Neuronal stem cell (in vitro differentiated cells): ENCODE results near the gene MYH14.

Source experiments
- DNase-seq: peaks from one replicate; pipeline ENCODE4 v3.0.0-alpha.2; 2013; ENCODE audit warnings: low spot score
- H2AFZ ChIP-seq: one replicate; pipeline ENCODE4 v1.6.1; 2013; ENCODE audit warnings: mild to moderate bottlenecking, low read length, inconsistent platforms
- H2AK5ac ChIP-seq: 2 replicates; pipeline ENCODE4 v1.6.1; 2013; ENCODE audit warnings: low read depth, mild to moderate bottlenecking, inconsistent platforms, low read length, moderate library complexity, mixed read lengths
- H2BK120ac ChIP-seq: 2 replicates; pipeline ENCODE4 v1.6.1; 2013; ENCODE audit warnings: low read depth, mild to moderate bottlenecking, inconsistent platforms, low read length, moderate library complexity, mixed read lengths
- H2BK12ac ChIP-seq: one replicate; pipeline ENCODE4 v1.6.1; 2013; ENCODE audit warnings: low read length, inconsistent platforms
- H2BK15ac ChIP-seq: 2 replicates; pipeline ENCODE4 v1.6.1; 2013; ENCODE audit warnings: mild to moderate bottlenecking, low read length, inconsistent platforms, mixed read lengths
- H2BK5ac ChIP-seq: one replicate; pipeline ENCODE4 v1.6.1; 2013; ENCODE audit warnings: inconsistent platforms, mild to moderate bottlenecking, low read length, moderate library complexity
- H3K14ac ChIP-seq: one replicate; pipeline ENCODE4 v1.6.1; 2013; ENCODE audit warnings: low read length, inconsistent platforms
- H3K18ac ChIP-seq: 2 replicates; pipeline ENCODE4 v1.6.1; 2013; ENCODE audit warnings: low read length, inconsistent platforms
- H3K23ac ChIP-seq: 2 replicates; pipeline ENCODE4 v1.6.1; 2013; ENCODE audit warnings: low read depth, mild to moderate bottlenecking, mixed read lengths, low read length, inconsistent platforms; ENCODE audit not compliant: poor library complexity
- H3K27ac ChIP-seq: replicated peaks from 3 replicates; pipeline ENCODE4 v1.5.1; 2013; ENCODE audit warnings: low read length, inconsistent platforms
- H3K27me3 ChIP-seq, 3 experiments: 2 replicates each; pipeline ENCODE4 v1.6.1; 2013; ENCODE audit warnings: low read length in 3 of 3, mild to moderate bottlenecking in 2 of 3, inconsistent platforms in 1 of 3, low read depth in 1 of 3, mixed read lengths in 1 of 3, moderate library complexity in 1 of 3; ENCODE audit not compliant: control insufficient read depth in 3 of 3, insufficient read depth in 3 of 3
- H3K36me3 ChIP-seq, 2 donors: replicated peaks in 1 of 2; 2 replicates each; pipeline ENCODE4 v1.6.1; 2013; ENCODE audit warnings: low read length in 2 of 2; ENCODE audit not compliant: control insufficient read depth in 2 of 2, insufficient read depth in 2 of 2
- H3K4ac ChIP-seq: 2 replicates; pipeline ENCODE4 v1.6.1; 2013; ENCODE audit warnings: inconsistent platforms, mild to moderate bottlenecking, low read length, moderate library complexity
- H3K4me1 ChIP-seq, 2 donors: 1 replicate in 1 of 2; 2 replicates in 1 of 2; pipeline ENCODE4 v1.6.1; 2013; ENCODE audit warnings: low read length in 2 of 2, low read depth in 1 of 2; ENCODE audit not compliant: control insufficient read depth in 2 of 2, insufficient read depth in 1 of 2
- H3K4me2 ChIP-seq: one replicate; pipeline ENCODE4 v1.6.1; 2013; ENCODE audit warnings: mild to moderate bottlenecking, low read length, inconsistent platforms; ENCODE audit not compliant: insufficient read depth, poor library complexity, severe bottlenecking
- H3K4me3 ChIP-seq, 2 donors: 2 replicates each; pipeline ENCODE4 v1.5.1; 2013; ENCODE audit warnings: low read length in 2 of 2, mild to moderate bottlenecking in 2 of 2, inconsistent platforms in 1 of 2, moderate library complexity in 1 of 2
- H3K79me1 ChIP-seq: one replicate; pipeline ENCODE4 v1.6.1; 2013; ENCODE audit warnings: low read depth, mild to moderate bottlenecking, inconsistent platforms, low read length, moderate library complexity
- H3K9ac ChIP-seq: one replicate; pipeline ENCODE4 v1.6.1; 2013; ENCODE audit warnings: mild to moderate bottlenecking, low read depth, low read length, inconsistent platforms; ENCODE audit not compliant: poor library complexity
- H3K9me3 ChIP-seq, 2 donors: replicated peaks in 1 of 2; 2 replicates each; pipeline versions ENCODE3 to v1.6.1; 2013; ENCODE audit warnings: low read length in 2 of 2, mild to moderate bottlenecking in 2 of 2, inconsistent platforms in 1 of 2, low read depth in 1 of 2, mixed read lengths in 1 of 2, moderate library complexity in 1 of 2; ENCODE audit not compliant: control insufficient read depth in 2 of 2, insufficient read depth in 1 of 2
- H4K8ac ChIP-seq: one replicate; pipeline ENCODE4 v1.6.1; 2013; ENCODE audit warnings: low read depth, mild to moderate bottlenecking, inconsistent platforms, low read length, moderate library complexity
- H4K91ac ChIP-seq: one replicate; pipeline ENCODE4 v1.6.1; 2013; ENCODE audit warnings: low read length, low read depth, mild to moderate bottlenecking, inconsistent platforms; ENCODE audit not compliant: poor library complexity
- WGBS, 2 donors: extraction: QIAGEN DNeasy Blood & Tissue Kit; methylation state at CpG; one replicate each; pipeline ENCODE4 v1.1.7; 2013; ENCODE audit warnings: missing lambda C conversion rate in 2 of 2, mixed read lengths in 1 of 2; ENCODE audit not compliant: insufficient read length in 2 of 2, insufficient replicate concordance in 1 of 2; ENCODE audit errors: extremely low coverage in 2 of 2; 5-methylcytosine and 5-hydroxymethylcytosine counted together

Gene MYH14

GRCh38 chr19:50206191-50206590 lies 2.8 kb downstream of the MYH14 start:
- Histone ChIP-seq H2BK15ac (peak overlapping the region; percentile 99), H3K4me2 (peak overlapping the region; percentile 11), H3K27me3 (peaks cover 0 to 5% (median 0%) of the 10 kb centered on the region in 3 experiments), H4K8ac (no peak overlapping the region), H2AFZ (no peak overlapping the region), H2BK120ac (no peak overlapping the region), H3K18ac (peak overlapping the region; percentile 80), H2BK12ac (peak overlapping the region; percentile 84), H3K9ac (no peak overlapping the region), H2BK5ac (peak overlapping the region; percentile 84), H2AK5ac (peak overlapping the region; percentile 64), H3K4me1 (peaks cover 0 to 11% of the 10 kb centered on the region in 2 donors), H3K14ac (peak overlapping the region; percentile 38), H3K23ac (no peak overlapping the region), H4K91ac (no peak overlapping the region), H3K27ac (no peak overlapping the region), H3K36me3 (peaks cover 0 to 2% of the 10 kb centered on the region in 2 donors), H3K4me3 (no peak overlapping the region), H3K4ac (peak overlapping the region; percentile 5), H3K9me3 (no peaks in the 10 kb centered on the region), H3K79me1 (peaks cover 4% of the 10 kb centered on the region)
- DNase-seq, result no peak
- WGBS, 2 donors, result no CpG with 5 or more reads among the region's 6 CpGs

- no CpG with 5 or more reads among the region's 2 CpGs for WGBS, 2 donors
- Histone ChIP-seq H3K4me3 (no peak overlapping the region), H4K8ac (no peak overlapping the region), H2AK5ac (no peak overlapping the region), H3K9ac (no peak overlapping the region), H3K23ac (no peak overlapping the region), H2BK5ac (no peak overlapping the region), H3K4ac (no peak overlapping the region), H2BK12ac (no peak overlapping the region), H3K79me1 (peaks cover 4% of the 10 kb centered on the region), H3K18ac (no peak overlapping the region), H3K14ac (peak overlapping the region; percentile 21), H3K27ac (no peak overlapping the region), H3K36me3 (peaks cover 0 to 2% of the 10 kb centered on the region in 2 donors), H2AFZ (no peak overlapping the region), H3K27me3 (peaks cover 0 to 5% (median 0%) of the 10 kb centered on the region in 3 experiments), H2BK15ac (no peak overlapping the region), H4K91ac (no peak overlapping the region), H3K4me1 (peaks cover 0 to 11% of the 10 kb centered on the region in 2 donors), H3K9me3 (peaks cover 0 to 4% of the 10 kb centered on the region in 2 donors), H3K4me2 (no peak overlapping the region), H2BK120ac (no peak overlapping the region)
- DNase-seq, result no peak
Observed at GRCh38 chr19:50207730-50208129, 4.3 kb downstream of the MYH14 start.

- Histone ChIP-seq H3K23ac (no peak overlapping the region), H3K4me3 (no peak overlapping the region), H3K27ac (no peak overlapping the region), H4K91ac (no peak overlapping the region), H2BK5ac (no peak overlapping the region), H4K8ac (no peak overlapping the region), H2AFZ (no peak overlapping the region), H3K36me3 (peaks cover 0 to 2% of the 10 kb centered on the region in 2 donors), H2BK15ac (no peak overlapping the region), H2BK12ac (no peak overlapping the region), H3K27me3 (peaks cover 0 to 5% (median 0%) of the 10 kb centered on the region in 3 experiments), H3K4me1 (peaks cover 0 to 9% of the 10 kb centered on the region in 2 donors), H3K9ac (no peak overlapping the region), H3K79me1 (peaks cover 4% of the 10 kb centered on the region), H3K9me3 (peaks cover 0 to 7% of the 10 kb centered on the region in 2 donors), H3K4ac (no peak overlapping the region), H2AK5ac (no peak overlapping the region), H3K18ac (no peak overlapping the region), H3K4me2 (no peak overlapping the region), H2BK120ac (no peak overlapping the region), H3K14ac (no peak overlapping the region)
- no peak for DNase-seq
- WGBS, 2 donors, result no CpG with 5 or more reads among the region's 7 CpGs
Observed at GRCh38 chr19:50209131-50209530, 5.7 kb downstream of the MYH14 start.

- peak overlapping the region; percentile 17 for H4K8ac ChIP-seq
- H3K4me3 ChIP-seq, result no peak overlapping the region
- peaks cover 4% of the 10 kb centered on the region for H3K79me1 ChIP-seq
- no peak overlapping the region for H2AFZ ChIP-seq
- no peak overlapping the region for H3K14ac ChIP-seq
- DNase-seq, result no peak
- no peak overlapping the region for H3K23ac ChIP-seq
- peaks cover 0 to 7% of the 10 kb centered on the region in 2 donors for H3K9me3 ChIP-seq
- H3K27me3 ChIP-seq, result peaks cover 0 to 2% (median 0%) of the 10 kb centered on the region in 3 experiments
- H3K18ac ChIP-seq, result no peak overlapping the region
- H2BK12ac ChIP-seq, result no peak overlapping the region
- H3K27ac ChIP-seq, result no peak overlapping the region
- H2BK120ac ChIP-seq, result no peak overlapping the region
- H2BK5ac ChIP-seq, result no peak overlapping the region
- H2BK15ac ChIP-seq, result peak overlapping the region; percentile 15
- no CpG with 5 or more reads among the region's 46 CpGs for WGBS, 2 donors
- H4K91ac ChIP-seq, result no peak overlapping the region
- H3K4ac ChIP-seq, result peak overlapping the region; percentile 89
- H3K4me2 ChIP-seq, result no peak overlapping the region
- H3K4me1 ChIP-seq, result peaks cover 0 to 8% of the 10 kb centered on the region in 2 donors
- H2AK5ac ChIP-seq, result peak overlapping the region; percentile 61
- H3K9ac ChIP-seq, result no peak overlapping the region
- H3K36me3 ChIP-seq, result peaks cover 0 to 2% of the 10 kb centered on the region in 2 donors
Observed at GRCh38 chr19:50210425-50210824, 7.0 kb downstream of the MYH14 start.
